BJ (cell line): Measurements from ENCODE around the gene C1orf226. TPM values are rescaled to one million over a fixed set of nuclear protein-coding genes. Genes with fewer than 3 reads are reported as not detected.
"Not testable (repeated sequence)": the region's sequence is repeated elsewhere in the genome, so short reads cannot be mapped to it uniquely, and the experiment has no call there.

Experiments used
- CTCF ChIA-PET: fragments of 350-600 bp; formaldehyde crosslinking; extraction: SDS; loops from one replicate; lab custom pipeline; 2021; ENCODE audit warnings: antibody characterized with exemption, inconsistent platforms; lab: Yijun Ruan, JAX
- POLR2A ChIA-PET: fragments of 300-600 bp; sonication (Branson Sonifier 250); formaldehyde crosslinking; extraction: SDS; loops from one replicate; lab custom pipeline; 2021; ENCODE audit warnings: antibody characterized with exemption; lab: Charles Lee
- DNase-seq: peaks from one replicate; pipeline ENCODE4 v3.0.0-alpha.2; 2011; ENCODE audit warnings: low read depth
- H3K27me3 ChIP-seq: 2 replicates; pipeline ENCODE4 v1.6.0; 2011; ENCODE audit warnings: low read length; ENCODE audit not compliant: control insufficient read depth, insufficient read depth
- H3K36me3 ChIP-seq: 2 replicates; pipeline ENCODE4 v1.5.1; 2011; ENCODE audit warnings: low read length; ENCODE audit not compliant: control insufficient read depth, insufficient read depth
- H3K4me3 ChIP-seq: 2 replicates; pipeline ENCODE4 v1.5.1; 2011; ENCODE audit warnings: low read depth, mild to moderate bottlenecking, control low read depth, low read length
- polyA plus RNA-seq: library from polyadenylated mRNA; depleted of rRNA; stranded (reverse); fragments of >200 nt; gene quantifications from 2 replicates; pipeline ENCODE4 v1.2.3, GENCODE V29; 2011
- TF ChIP-seq, protein P1 (sequence below): IDR thresholded peaks from 2 replicates; pipeline ENCODE4 v1.5.1; 2011; ENCODE audit warnings: low read depth, mild to moderate bottlenecking, control low read depth, inconsistent platforms, low read length, moderate library complexity; ENCODE audit not compliant: insufficient read depth

The C1orf226 gene
- polyA plus RNA-seq, 1 experiment = 1.3 TPM

DNA sequence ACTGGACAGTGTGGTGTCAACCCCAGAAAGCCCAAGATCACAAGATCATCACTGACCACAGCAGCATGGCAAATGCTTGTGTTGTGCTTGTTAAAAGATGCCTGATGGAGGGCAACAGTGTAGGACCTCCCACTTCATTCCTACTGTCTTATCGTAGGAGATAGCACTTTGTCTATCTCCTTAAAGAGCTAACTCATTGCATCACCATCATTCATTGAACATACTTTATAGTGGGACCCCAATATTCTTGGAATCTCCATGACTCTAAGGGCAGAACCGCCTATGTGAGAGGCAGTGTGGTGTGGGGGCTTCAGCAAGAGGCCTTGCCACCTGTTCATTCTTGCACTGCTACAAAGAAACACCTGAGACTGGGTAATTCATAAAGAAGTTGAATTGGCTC lies 35.4 kb downstream of the C1orf226 start:
- TF ChIP-seq, protein P1, sequence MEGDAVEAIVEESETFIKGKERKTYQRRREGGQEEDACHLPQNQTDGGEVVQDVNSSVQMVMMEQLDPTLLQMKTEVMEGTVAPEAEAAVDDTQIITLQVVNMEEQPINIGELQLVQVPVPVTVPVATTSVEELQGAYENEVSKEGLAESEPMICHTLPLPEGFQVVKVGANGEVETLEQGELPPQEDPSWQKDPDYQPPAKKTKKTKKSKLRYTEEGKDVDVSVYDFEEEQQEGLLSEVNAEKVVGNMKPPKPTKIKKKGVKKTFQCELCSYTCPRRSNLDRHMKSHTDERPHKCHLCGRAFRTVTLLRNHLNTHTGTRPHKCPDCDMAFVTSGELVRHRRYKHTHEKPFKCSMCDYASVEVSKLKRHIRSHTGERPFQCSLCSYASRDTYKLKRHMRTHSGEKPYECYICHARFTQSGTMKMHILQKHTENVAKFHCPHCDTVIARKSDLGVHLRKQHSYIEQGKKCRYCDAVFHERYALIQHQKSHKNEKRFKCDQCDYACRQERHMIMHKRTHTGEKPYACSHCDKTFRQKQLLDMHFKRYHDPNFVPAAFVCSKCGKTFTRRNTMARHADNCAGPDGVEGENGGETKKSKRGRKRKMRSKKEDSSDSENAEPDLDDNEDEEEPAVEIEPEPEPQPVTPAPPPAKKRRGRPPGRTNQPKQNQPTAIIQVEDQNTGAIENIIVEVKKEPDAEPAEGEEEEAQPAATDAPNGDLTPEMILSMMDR = no peak

DNA sequence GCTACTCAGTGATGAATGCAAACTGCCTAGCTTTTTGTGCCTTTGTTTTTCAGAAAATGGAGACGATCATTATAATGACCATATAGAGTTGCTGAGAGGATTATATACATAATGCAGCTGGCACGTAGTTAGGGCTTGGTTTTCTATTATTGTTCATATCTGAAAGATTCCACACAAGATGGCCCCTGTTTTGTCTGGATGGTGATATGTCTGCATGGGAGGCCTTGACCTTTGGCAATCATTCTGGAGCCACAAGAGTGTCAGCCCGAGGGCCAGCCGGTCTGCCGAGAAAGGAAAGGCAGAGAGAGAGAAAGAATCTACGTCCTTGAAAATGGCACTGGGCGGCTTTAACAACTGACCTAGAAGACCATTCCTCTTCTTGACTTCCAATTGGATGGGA lies 36.1 kb downstream of the C1orf226 start:
- POLR2A ChIA-PET = no interaction called here
- H3K4me3 ChIP-seq = no peak overlapping the region
- CTCF ChIA-PET = no interaction called here
- DNase-seq = no peak
- H3K27me3 ChIP-seq = no peaks in the 10 kb centered on the region
- H3K36me3 ChIP-seq = no peaks in the 10 kb centered on the region
- TF ChIP-seq, protein P1 = no peak

More for the DNA sequence above, 35.4 kb downstream of the C1orf226 start:
- CTCF ChIA-PET = interaction anchor here (1.0 to 1.3 kb wide), 2 partner anchors 12 to 31 kb away, joined by 3 read pairs; no protein-coding TSS in a partner anchor
- no peak for DNase-seq
- no peaks in the 10 kb centered on the region for H3K36me3 ChIP-seq
- POLR2A ChIA-PET = no interaction called here
- no peak overlapping the region for H3K4me3 ChIP-seq
- H3K27me3 ChIP-seq = no peaks in the 10 kb centered on the region

DNA sequence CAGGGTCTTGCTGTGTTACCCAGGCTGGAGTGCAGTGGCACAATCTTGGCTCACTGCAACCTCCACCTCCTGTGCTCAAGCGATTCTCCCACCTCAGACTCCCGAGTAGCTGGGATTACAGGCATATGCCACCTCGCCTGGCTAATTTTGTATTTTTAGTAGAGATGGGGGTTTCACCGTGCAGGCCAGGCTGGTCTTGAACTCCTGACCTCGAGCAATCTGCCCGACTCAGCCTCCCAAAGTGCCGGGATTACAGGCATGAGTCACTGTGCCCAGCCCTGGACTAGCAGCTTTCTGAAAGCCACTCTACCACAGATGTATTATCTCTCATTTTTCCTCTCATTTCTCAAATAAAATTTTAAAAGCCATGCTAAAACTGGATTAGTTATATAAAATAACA lies 37.1 kb downstream of the C1orf226 start:
- CTCF ChIA-PET = interaction anchor here (0.6 kb wide), 1 partner anchor 27 kb away, joined by 3 read pairs; no protein-coding TSS in a partner anchor
- H3K4me3 ChIP-seq, POLR2A ChIA-PET: not testable (repeated sequence)

DNA sequence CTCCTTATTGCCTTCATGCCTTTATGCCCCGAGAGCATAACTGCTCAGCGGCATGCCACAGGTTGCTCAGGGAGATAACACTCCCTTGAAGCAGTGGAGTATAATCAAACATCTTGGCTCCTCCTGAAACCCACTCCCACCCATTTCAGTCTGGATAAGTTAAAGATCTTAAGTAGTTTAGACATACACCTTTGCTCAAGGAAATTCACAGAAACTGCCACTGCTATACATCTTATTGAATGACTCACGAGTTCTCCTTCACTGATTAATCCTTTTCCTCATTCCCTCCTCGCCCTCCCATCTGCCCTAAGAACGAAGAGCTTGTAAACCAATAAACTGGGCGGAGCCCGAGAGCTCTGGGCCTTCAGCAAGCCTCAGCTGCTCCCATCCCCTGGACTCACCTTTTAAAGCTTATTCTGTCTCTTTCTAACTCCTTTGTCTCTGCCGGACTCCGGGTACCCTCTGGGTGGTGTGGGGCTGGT lies 38.0 kb downstream of the C1orf226 start:
- CTCF ChIA-PET, H3K36me3 ChIP-seq, H3K4me3 ChIP-seq, DNase-seq, H3K27me3 ChIP-seq: not testable (repeated sequence)
- POLR2A ChIA-PET = interaction anchor here (0.6 kb wide), 1 partner anchor 215 kb away, joined by 3 read pairs; no protein-coding TSS in a partner anchor

More for the DNA sequence above, 37.1 kb downstream of the C1orf226 start:
- not testable (repeated sequence) for DNase-seq, H3K36me3 ChIP-seq, H3K27me3 ChIP-seq

DNA sequence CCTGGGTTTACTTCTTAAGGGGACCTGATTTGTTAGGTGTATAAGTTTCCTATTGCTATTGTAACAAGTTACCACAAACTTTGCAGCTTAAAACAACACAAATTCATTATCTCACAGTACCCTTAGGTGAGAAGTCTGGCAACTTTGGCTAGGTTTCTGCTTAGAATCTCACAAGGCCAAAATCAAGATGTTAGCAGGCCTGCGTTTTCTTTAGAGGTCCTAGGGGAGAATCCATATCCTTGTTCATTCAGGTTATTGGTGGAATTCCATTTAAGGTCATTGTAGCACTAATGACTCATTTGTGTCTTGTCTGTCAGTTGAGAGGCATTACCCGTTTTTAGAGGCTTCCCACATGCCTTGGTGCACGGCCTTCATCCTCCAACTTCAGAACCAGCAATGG lies 38.6 kb downstream of the C1orf226 start:
- POLR2A ChIA-PET = interaction anchor here (0.6 kb wide), 1 partner anchor 216 kb away, joined by 3 read pairs; no protein-coding TSS in a partner anchor
- no peak for DNase-seq
- no peaks in the 10 kb centered on the region for H3K36me3 ChIP-seq
- no peak overlapping the region for H3K4me3 ChIP-seq
- CTCF ChIA-PET = no interaction called here
- no peaks in the 10 kb centered on the region for H3K27me3 ChIP-seq
- TF ChIP-seq, protein P1 = no peak

DNA sequence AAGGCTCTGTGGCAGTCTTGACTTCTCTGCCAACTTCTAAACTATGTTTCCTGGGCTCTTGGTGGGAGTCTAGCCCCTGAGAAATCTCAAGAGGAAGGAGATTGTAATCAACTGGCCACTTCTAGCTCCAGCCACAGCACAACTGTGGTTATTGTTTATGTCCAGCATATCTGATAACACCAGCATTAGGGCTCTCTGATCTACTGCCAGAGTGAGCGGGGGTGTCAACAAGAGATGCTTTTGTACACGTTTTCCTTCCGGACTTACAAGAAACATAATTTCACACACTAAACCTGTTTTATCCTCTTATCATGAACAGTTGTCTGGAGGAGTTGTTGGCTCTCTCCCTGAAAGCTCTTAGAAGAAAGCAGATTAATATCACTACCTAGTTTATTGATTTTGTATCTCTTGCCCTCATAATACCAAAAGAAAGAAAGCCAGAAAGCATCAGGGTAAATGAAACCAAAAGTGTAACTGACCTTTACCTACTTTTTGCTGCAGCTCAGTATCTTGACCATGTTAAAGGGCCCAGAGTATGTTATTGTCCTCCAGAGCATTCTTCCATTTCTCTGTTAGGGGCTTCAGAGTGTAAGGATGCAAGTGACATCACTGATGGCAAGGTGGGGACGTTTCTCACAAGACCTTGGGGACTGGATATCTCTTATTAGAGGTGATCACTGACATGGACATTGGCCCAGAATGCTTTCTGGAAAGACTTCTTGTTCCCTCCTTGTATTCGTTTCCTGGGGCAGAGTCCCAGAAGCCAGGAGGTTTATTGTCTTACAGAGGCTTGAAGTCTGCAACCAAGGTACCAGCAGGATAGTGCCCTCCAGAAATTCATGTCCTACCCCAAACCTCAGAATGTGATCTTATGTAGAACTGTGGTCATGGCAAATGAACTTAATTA lies 40.0 kb downstream of the C1orf226 start:
- POLR2A ChIA-PET = no interaction called here
- no peak for DNase-seq
- H3K36me3 ChIP-seq = no peaks in the 10 kb centered on the region
- TF ChIP-seq, protein P1 = no peak
- no peaks in the 10 kb centered on the region for H3K27me3 ChIP-seq
- H3K4me3 ChIP-seq = no peak overlapping the region
- CTCF ChIA-PET = no interaction called here
